GM19239 (cell line): ENCODE data around the gene NOBOX.
"Not testable (repeated sequence)": the region's sequence is repeated elsewhere in the genome, so short reads cannot be mapped to it uniquely, and the experiment has no call there.

Experiments
- DNase-seq: peaks from one replicate; pipeline ENCODE4 v3.0.0; 2011; ENCODE audit warnings: low spot score; ENCODE audit not compliant: insufficient read length
- FAIRE-seq: peaks from 2 replicates; lab custom pipeline; 2011; peaks lifted over from hg19 to GRCh38; lab: Jason Lieb, UNC

NOBOX gene

GRCh38 chr7:144398291-144398690 lies 5.2 kb downstream of the NOBOX start:
- no peak for FAIRE-seq
- DNase-seq = no peak

- DNase-seq = no peak
- FAIRE-seq = no peak
Observed at GRCh38 chr7:144397086-144397485, 6.4 kb downstream of the NOBOX start.

- peak; percentile 50 for DNase-seq
Observed at GRCh38 chr7:144391823-144392255, 11.7 kb downstream of the NOBOX start.

GRCh38 chr7:144391014-144391413 lies 12.5 kb downstream of the NOBOX start:
- DNase-seq (no peak), FAIRE-seq (no peak)

More at GRCh38 chr7:144391823-144392255, 11.7 kb downstream of the NOBOX start:
- FAIRE-seq = peak; percentile 95

- FAIRE-seq = no peak
- no peak for DNase-seq
Observed at GRCh38 chr7:144390481-144390880, 13.0 kb downstream of the NOBOX start.

GRCh38 chr7:144388950-144389349 lies 14.5 kb downstream of the NOBOX start:
- FAIRE-seq (no peak), DNase-seq (no peak)

- no peak for FAIRE-seq
Observed at GRCh38 chr7:144386741-144387140, 16.8 kb downstream of the NOBOX start.

GRCh38 chr7:144384555-144385245 lies 18.8 kb downstream of the NOBOX start:
- no peak for FAIRE-seq
- DNase-seq = no peak

More at GRCh38 chr7:144386741-144387140, 16.8 kb downstream of the NOBOX start:
- DNase-seq = no peak

- no peak for DNase-seq
- FAIRE-seq = no peak
Observed at GRCh38 chr7:144384071-144384470, 19.4 kb downstream of the NOBOX start.

GRCh38 chr7:144379776-144380384 lies 23.6 kb downstream of the NOBOX start:
- no peak for DNase-seq
- FAIRE-seq = no peak

GRCh38 chr7:144378651-144379050 lies 24.8 kb downstream of the NOBOX start:
- no peak for DNase-seq
- FAIRE-seq = no peak

- not testable (repeated sequence) for DNase-seq, FAIRE-seq
Observed at GRCh38 chr7:144369221-144369620, 34.3 kb downstream of the NOBOX start.

GRCh38 chr7:144367250-144367649 lies 36.2 kb downstream of the NOBOX start:
- FAIRE-seq, DNase-seq: not testable (repeated sequence)

GRCh38 chr7:144365523-144365922 lies 38.0 kb downstream of the NOBOX start:
- not testable (repeated sequence) for FAIRE-seq, DNase-seq

GRCh38 chr7:144362061-144362460 lies 41.4 kb downstream of the NOBOX start:
- FAIRE-seq, DNase-seq: not testable (repeated sequence)

GRCh38 chr7:144356860-144357259 lies 46.6 kb downstream of the NOBOX start:
- not testable (repeated sequence) for DNase-seq, FAIRE-seq

- FAIRE-seq, DNase-seq: not testable (repeated sequence)
Observed at GRCh38 chr7:144356185-144356584, 47.3 kb downstream of the NOBOX start.

- DNase-seq, FAIRE-seq: not testable (repeated sequence)
Observed at GRCh38 chr7:144355176-144355822, 48.2 kb downstream of the NOBOX start, which contains the start of gene ARHGEF5. Gene ARHGEF5, plus strand, starts transcription at chr7:144355402. Its CDS starts 7,268 bp downstream, at chr7:144362670.

GRCh38 chr7:144351667-144352066 lies 51.8 kb downstream of the NOBOX start:
- not testable (repeated sequence) for DNase-seq, FAIRE-seq

- DNase-seq = not testable (repeated sequence)
- peak; percentile 26 for FAIRE-seq
Observed at GRCh38 chr7:144348625-144349024, 54.9 kb downstream of the NOBOX start.
